DND-41 (cell line): ENCODE data around the gene CACNB2.

Source experiments
- ATAC-seq: fragments of 200-7000 bp; cut with Tn5 transposase; 3 replicates; pipeline ENCODE4 v1.9.1; 2021; ENCODE audit warnings: low read depth; ENCODE audit not compliant: insufficient read depth
- DNase-seq: peaks from one replicate; pipeline ENCODE4 v3.0.0-alpha.2; 2020
- H2AFZ ChIP-seq: 2 replicates; pipeline ENCODE4 v1.6.0; 2012; ENCODE audit warnings: low read depth, low read length
- H3K27ac ChIP-seq: 2 replicates; pipeline ENCODE4 v1.5.1; 2012; ENCODE audit warnings: low read length, inconsistent platforms
- H3K27me3 ChIP-seq: fragments of 200-600 bp; sonication (generic); 2 replicates; pipeline ENCODE4 v1.6.0; 2012; ENCODE audit warnings: low read length, mild to moderate bottlenecking, inconsistent platforms; ENCODE audit not compliant: insufficient read depth, poor library complexity
- H3K36me3 ChIP-seq: 2 replicates; pipeline ENCODE4 v1.5.1; 2012; ENCODE audit warnings: low read length, inconsistent platforms; ENCODE audit not compliant: insufficient read depth
- H3K4me1 ChIP-seq: 2 replicates; pipeline ENCODE4 v1.5.1; 2012; ENCODE audit warnings: mild to moderate bottlenecking, low read length; ENCODE audit not compliant: insufficient read depth
- H3K4me2 ChIP-seq: 2 replicates; pipeline ENCODE4 v1.6.0; 2012; ENCODE audit warnings: mild to moderate bottlenecking, moderate library complexity, low read length, inconsistent platforms; ENCODE audit not compliant: insufficient read depth
- H3K4me3 ChIP-seq, 2 experiments: fragments of 200-600 bp in 1 of 2; shearing (Covaris generic) in 1 of 2; 2 replicates each; pipeline ENCODE4 v1.5.1; 2012 to 2016; ENCODE audit warnings: inconsistent platforms in 2 of 2, low read length in 2 of 2, mild to moderate bottlenecking in 2 of 2, low read depth in 1 of 2, moderate library complexity in 1 of 2
- H3K79me2 ChIP-seq: 2 replicates; pipeline ENCODE4 v1.6.0; 2012; ENCODE audit warnings: low read length, inconsistent platforms; ENCODE audit not compliant: insufficient read depth
- H3K9ac ChIP-seq: 2 replicates; pipeline ENCODE4 v1.6.0; 2012; ENCODE audit warnings: low read depth, mild to moderate bottlenecking, inconsistent platforms, low read length, moderate library complexity
- H3K9me3 ChIP-seq: 2 replicates; pipeline ENCODE4 v1.5.1; 2012; ENCODE audit warnings: low read length, moderate library complexity, mild to moderate bottlenecking, inconsistent platforms; ENCODE audit not compliant: insufficient read depth, severe bottlenecking
- H4K20me1 ChIP-seq: 2 replicates; pipeline ENCODE4 v1.6.0; 2012; ENCODE audit warnings: low read length; ENCODE audit not compliant: insufficient read depth
- EZH2 ChIP-seq: IDR thresholded peaks from 3 replicates; pipeline ENCODE4 v1.6.1; 2012; ENCODE audit warnings: borderline replicate concordance, low read depth, mild to moderate bottlenecking, moderate library complexity, low read length, inconsistent platforms; ENCODE audit not compliant: severe bottlenecking
- TF ChIP-seq, protein P1 (sequence below): IDR thresholded peaks from 2 replicates; pipeline ENCODE4 v1.5.1; 2012; ENCODE audit warnings: borderline replicate concordance, low read length, moderate library complexity, mild to moderate bottlenecking; ENCODE audit not compliant: poor library complexity, severe bottlenecking; ENCODE audit errors: extremely low read depth

Gene CACNB2

DNA sequence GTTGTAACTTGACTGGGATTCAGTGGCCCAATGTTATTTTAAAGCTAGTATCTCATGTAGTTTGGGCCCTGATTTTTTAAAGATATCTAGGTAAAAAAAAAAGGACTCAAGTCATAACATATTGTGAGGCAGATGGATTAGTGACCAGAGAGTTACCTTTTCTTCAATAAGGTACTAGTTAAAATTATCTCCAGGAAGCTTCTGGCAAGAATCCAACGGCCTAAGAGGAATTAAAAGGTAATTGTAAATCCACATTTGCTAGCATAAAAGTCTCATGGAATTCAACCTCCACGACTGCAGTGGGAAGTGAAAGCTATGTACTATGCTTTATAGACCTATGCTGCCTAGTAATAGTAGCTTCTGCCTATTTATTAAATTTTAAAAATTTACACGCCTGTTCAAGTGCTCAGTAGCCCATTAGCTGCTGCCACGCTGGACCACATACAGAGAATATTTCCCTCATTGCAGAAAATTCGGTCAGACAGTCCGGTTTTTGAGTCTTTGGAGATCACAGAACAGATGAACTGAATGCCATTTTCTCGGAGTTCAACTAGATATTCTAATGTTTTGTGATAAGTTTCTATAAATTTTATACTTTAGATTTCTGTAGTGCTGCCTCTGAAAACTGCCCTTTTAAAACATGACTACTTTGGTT, 392.8 kb downstream of the CACNB2 start:
- H2AFZ ChIP-seq = no peak overlapping the region

GRCh38 chr10:18533896-18534295, 393.7 kb downstream of the CACNB2 start:
- H3K4me2 ChIP-seq = no peak overlapping the region
- no peak for ATAC-seq
- H3K4me3 ChIP-seq = no peak overlapping the region
- no peak for DNase-seq
- H4K20me1 ChIP-seq = no peaks in the 10 kb centered on the region
- no peaks in the 10 kb centered on the region for H3K79me2 ChIP-seq
- H3K9me3 ChIP-seq = peaks cover 3% of the 10 kb centered on the region
- no peak overlapping the region for H3K9ac ChIP-seq
- H3K4me1 ChIP-seq = no peaks in the 10 kb centered on the region
- peaks cover 8% of the 10 kb centered on the region; the same call in 1 of the 2 replicates for H3K36me3 ChIP-seq
- no peak overlapping the region for H2AFZ ChIP-seq
- no peak overlapping the region for H3K27ac ChIP-seq
- H3K27me3 ChIP-seq = no peaks in the 10 kb centered on the region
- TF ChIP-seq, protein P1, sequence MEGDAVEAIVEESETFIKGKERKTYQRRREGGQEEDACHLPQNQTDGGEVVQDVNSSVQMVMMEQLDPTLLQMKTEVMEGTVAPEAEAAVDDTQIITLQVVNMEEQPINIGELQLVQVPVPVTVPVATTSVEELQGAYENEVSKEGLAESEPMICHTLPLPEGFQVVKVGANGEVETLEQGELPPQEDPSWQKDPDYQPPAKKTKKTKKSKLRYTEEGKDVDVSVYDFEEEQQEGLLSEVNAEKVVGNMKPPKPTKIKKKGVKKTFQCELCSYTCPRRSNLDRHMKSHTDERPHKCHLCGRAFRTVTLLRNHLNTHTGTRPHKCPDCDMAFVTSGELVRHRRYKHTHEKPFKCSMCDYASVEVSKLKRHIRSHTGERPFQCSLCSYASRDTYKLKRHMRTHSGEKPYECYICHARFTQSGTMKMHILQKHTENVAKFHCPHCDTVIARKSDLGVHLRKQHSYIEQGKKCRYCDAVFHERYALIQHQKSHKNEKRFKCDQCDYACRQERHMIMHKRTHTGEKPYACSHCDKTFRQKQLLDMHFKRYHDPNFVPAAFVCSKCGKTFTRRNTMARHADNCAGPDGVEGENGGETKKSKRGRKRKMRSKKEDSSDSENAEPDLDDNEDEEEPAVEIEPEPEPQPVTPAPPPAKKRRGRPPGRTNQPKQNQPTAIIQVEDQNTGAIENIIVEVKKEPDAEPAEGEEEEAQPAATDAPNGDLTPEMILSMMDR = no peak
- TF ChIP-seq EZH2 = no peak

More for the DNA sequence above, 392.8 kb downstream of the CACNB2 start:
- no peak overlapping the region for H3K4me2 ChIP-seq
- no peaks in the 10 kb centered on the region for H3K79me2 ChIP-seq
- no peaks in the 10 kb centered on the region for H3K27me3 ChIP-seq
- H4K20me1 ChIP-seq = no peaks in the 10 kb centered on the region
- no peak overlapping the region for H3K4me3 ChIP-seq
- H3K9me3 ChIP-seq = peaks cover 3% of the 10 kb centered on the region
- ATAC-seq (no peak), DNase-seq (no peak)
- no peak overlapping the region for H3K9ac ChIP-seq
- H3K27ac ChIP-seq = no peak overlapping the region
- TF ChIP-seq, protein P1 = no peak
- no peak for TF ChIP-seq EZH2
- H3K4me1 ChIP-seq = no peaks in the 10 kb centered on the region
- H3K36me3 ChIP-seq = 0 out of 2 replicates have a peak, but pooled peaks cover 4% of the 10 kb centered on the region

DNA sequence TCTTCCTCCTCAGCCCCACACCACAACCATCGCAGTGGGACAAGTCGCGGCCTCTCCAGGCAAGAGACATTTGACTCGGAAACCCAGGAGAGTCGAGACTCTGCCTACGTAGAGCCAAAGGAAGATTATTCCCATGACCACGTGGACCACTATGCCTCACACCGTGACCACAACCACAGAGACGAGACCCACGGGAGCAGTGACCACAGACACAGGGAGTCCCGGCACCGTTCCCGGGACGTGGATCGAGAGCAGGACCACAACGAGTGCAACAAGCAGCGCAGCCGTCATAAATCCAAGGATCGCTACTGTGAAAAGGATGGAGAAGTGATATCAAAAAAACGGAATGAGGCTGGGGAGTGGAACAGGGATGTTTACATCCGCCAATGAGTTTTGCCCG, 399.1 kb downstream of the CACNB2 start:
- TF ChIP-seq, protein P1 = no peak
- no peak for TF ChIP-seq EZH2
- no peak for DNase-seq
- no peak for ATAC-seq
- H4K20me1 ChIP-seq = no peaks in the 10 kb centered on the region
- H2AFZ ChIP-seq = no peak overlapping the region
- no peaks in the 10 kb centered on the region for H3K79me2 ChIP-seq
- H3K4me2 ChIP-seq = no peak overlapping the region
- H3K9ac ChIP-seq = no peak overlapping the region
- H3K36me3 ChIP-seq = peaks cover 29% of the 10 kb centered on the region
- H3K4me3 ChIP-seq = no peak overlapping the region
- no peak overlapping the region for H3K27ac ChIP-seq
- H3K4me1 ChIP-seq = no peaks in the 10 kb centered on the region
- H3K27me3 ChIP-seq = no peaks in the 10 kb centered on the region
- no peaks in the 10 kb centered on the region for H3K9me3 ChIP-seq

DNA sequence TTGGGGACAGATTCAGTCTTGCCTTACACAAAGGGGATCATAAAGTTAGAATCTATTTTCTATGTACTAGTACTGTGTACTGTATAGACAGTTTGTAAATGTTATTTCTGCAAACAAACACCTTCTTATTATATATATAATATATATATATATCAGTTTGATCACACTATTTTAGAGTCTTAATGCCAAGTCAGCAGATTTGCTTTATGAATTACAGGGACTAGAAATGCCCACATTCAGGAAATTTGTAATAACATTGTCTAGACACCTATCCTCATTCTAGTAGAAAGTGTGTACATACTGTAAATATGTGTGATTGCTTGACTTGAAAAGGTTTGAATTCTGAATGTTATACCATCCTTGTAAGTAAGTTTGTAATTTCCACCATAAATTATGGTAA, 400.0 kb downstream of the CACNB2 start:
- Histone ChIP-seq H2AFZ (no peak overlapping the region), H3K27ac (no peak overlapping the region), H3K4me1 (no peaks in the 10 kb centered on the region), H3K27me3 (no peaks in the 10 kb centered on the region), H3K9me3 (no peaks in the 10 kb centered on the region), H3K79me2 (no peaks in the 10 kb centered on the region), H3K36me3 (peaks cover 35% of the 10 kb centered on the region), H3K9ac (no peak overlapping the region), H4K20me1 (no peaks in the 10 kb centered on the region), H3K4me3 (no peak overlapping the region), H3K4me2 (no peak overlapping the region)
- TF ChIP-seq, protein P1 = no peak
- no peak for TF ChIP-seq EZH2
- DNase-seq = no peak
- no peak for ATAC-seq
